Measurements from ENCODE around the gene RIPOR3. TPM values are rescaled to one million over a fixed set of nuclear protein-coding genes. Genes with fewer than 3 reads are reported as not detected.

Gene RIPOR3
- total RNA-seq, 1 donor from 2014 or later = 0.31 TPM

GRCh38 chr20:50598074-50598473, 93.3 kb downstream of the RIPOR3 start:
- H3K36me3 Mint-ChIP-seq (ENCODE audit: insufficient read depth) = no peaks in the 10 kb centered on the region
- peak overlapping the region; percentile 33 for H3K27ac Mint-ChIP-seq

GRCh38 chr20:50597406-50597969, 93.9 kb downstream of the RIPOR3 start:
- no peaks in the 10 kb centered on the region for H3K9me3 Mint-ChIP-seq (ENCODE audit: low read depth)
- no peak overlapping the region for H3K4me3 Mint-ChIP-seq (ENCODE audit: low read depth)
- H3K27me3 Mint-ChIP-seq = peaks cover 4% of the 10 kb centered on the region
- peaks cover 4% of the 10 kb centered on the region for H3K4me1 Mint-ChIP-seq (ENCODE audit: low read depth)
- no peaks in the 10 kb centered on the region for H3K36me3 Mint-ChIP-seq (ENCODE audit: insufficient read depth)
- no peak overlapping the region for H3K27ac Mint-ChIP-seq
- no peak for DNase-seq (ENCODE audit: low spot score, unreplicated experiment)
- no peak for TF ChIP-seq CTCF (IDR thresholded peaks at IDR 0.05; ENCODE audit: unreplicated experiment)

More at GRCh38 chr20:50598074-50598473, 93.3 kb downstream of the RIPOR3 start:
- DNase-seq (ENCODE audit: low spot score, unreplicated experiment) = no peak
- Mint-ChIP-seq H3K4me1 (ENCODE audit: low read depth) (peaks cover 4% of the 10 kb centered on the region), H3K27me3 (peaks cover 4% of the 10 kb centered on the region), H3K9me3 (ENCODE audit: low read depth) (no peaks in the 10 kb centered on the region), H3K4me3 (ENCODE audit: low read depth) (no peak overlapping the region)
- no peak for TF ChIP-seq CTCF (IDR thresholded peaks at IDR 0.05; ENCODE audit: unreplicated experiment)

- DNase-seq (ENCODE audit: low spot score, unreplicated experiment) = no peak
- peak overlapping the region; percentile 45 for H3K27ac Mint-ChIP-seq
- TF ChIP-seq CTCF (IDR thresholded peaks at IDR 0.05; ENCODE audit: unreplicated experiment) = no peak
- no peaks in the 10 kb centered on the region for H3K9me3 Mint-ChIP-seq (ENCODE audit: low read depth)
- no peak overlapping the region for H3K4me3 Mint-ChIP-seq (ENCODE audit: low read depth)
- H3K4me1 Mint-ChIP-seq (ENCODE audit: low read depth) = peaks cover 4% of the 10 kb centered on the region
- H3K36me3 Mint-ChIP-seq (ENCODE audit: insufficient read depth) = no peaks in the 10 kb centered on the region
- peaks cover 4% of the 10 kb centered on the region for H3K27me3 Mint-ChIP-seq
Observed at GRCh38 chr20:50596694-50597021, 94.7 kb downstream of the RIPOR3 start.

- H3K27ac Mint-ChIP-seq = peak overlapping the region; percentile 76
- no peaks in the 10 kb centered on the region for H3K9me3 Mint-ChIP-seq (ENCODE audit: low read depth)
- peak overlapping the region; percentile 44 for H3K4me3 Mint-ChIP-seq (ENCODE audit: low read depth)
- DNase-seq (ENCODE audit: low spot score, unreplicated experiment) = no peak
- no peak for TF ChIP-seq CTCF (IDR thresholded peaks at IDR 0.05; ENCODE audit: unreplicated experiment)
- peaks cover 4% of the 10 kb centered on the region for H3K4me1 Mint-ChIP-seq (ENCODE audit: low read depth)
- peaks cover 4% of the 10 kb centered on the region for H3K27me3 Mint-ChIP-seq
- no peaks in the 10 kb centered on the region for H3K36me3 Mint-ChIP-seq (ENCODE audit: insufficient read depth)
Observed at GRCh38 chr20:50595988-50596693, 95.2 kb downstream of the RIPOR3 start.

GRCh38 chr20:50595433-50595895, 95.9 kb downstream of the RIPOR3 start:
- no peak overlapping the region for H3K4me3 Mint-ChIP-seq (ENCODE audit: low read depth)
- H3K27ac Mint-ChIP-seq = no peak overlapping the region
- no peaks in the 10 kb centered on the region for H3K9me3 Mint-ChIP-seq (ENCODE audit: low read depth)
- H3K4me1 Mint-ChIP-seq (ENCODE audit: low read depth) = peaks cover 4% of the 10 kb centered on the region
- no peak for DNase-seq (ENCODE audit: low spot score, unreplicated experiment)
- no peak for TF ChIP-seq CTCF (IDR thresholded peaks at IDR 0.05; ENCODE audit: unreplicated experiment)
- H3K36me3 Mint-ChIP-seq (ENCODE audit: insufficient read depth) = no peaks in the 10 kb centered on the region
- H3K27me3 Mint-ChIP-seq = peaks cover 4% of the 10 kb centered on the region

Measured in progenitor cell of endocrine pancreas (in vitro differentiated cells).